HUES6 (cell line): Measurements from ENCODE around the gene LKAAEAR1.
"Not testable (repeated sequence)": the region's sequence is repeated elsewhere in the genome, so short reads cannot be mapped to it uniquely, and the experiment has no call there.

Experiments
- H3K27ac ChIP-seq: 2 replicates; pipeline ENCODE4 v1.7.0; 2013; ENCODE audit warnings: low read depth, mild to moderate bottlenecking, low read length, inconsistent platforms
- H3K27me3 ChIP-seq: 2 replicates; pipeline ENCODE4 v1.6.1; 2013; ENCODE audit warnings: low read length; ENCODE audit not compliant: control insufficient read depth, insufficient read depth
- H3K36me3 ChIP-seq: 2 replicates; pipeline ENCODE4 v1.6.1; 2013; ENCODE audit warnings: low read length; ENCODE audit not compliant: control insufficient read depth, insufficient read depth
- H3K4me1 ChIP-seq: 2 replicates; pipeline ENCODE4 v1.6.1; 2013; ENCODE audit warnings: low read length; ENCODE audit not compliant: control insufficient read depth, insufficient read depth
- H3K4me3 ChIP-seq: 2 replicates; pipeline ENCODE4 v1.5.1; 2013; ENCODE audit warnings: low read depth, low read length
- H3K9ac ChIP-seq: one replicate; pipeline ENCODE4 v1.6.1; 2013; ENCODE audit warnings: mild to moderate bottlenecking, low read length
- H3K9me3 ChIP-seq: 2 replicates; pipeline ENCODE4 v1.6.1; 2013; ENCODE audit warnings: low read depth, low read length; ENCODE audit not compliant: control insufficient read depth, insufficient read depth

The LKAAEAR1 gene

DNA sequence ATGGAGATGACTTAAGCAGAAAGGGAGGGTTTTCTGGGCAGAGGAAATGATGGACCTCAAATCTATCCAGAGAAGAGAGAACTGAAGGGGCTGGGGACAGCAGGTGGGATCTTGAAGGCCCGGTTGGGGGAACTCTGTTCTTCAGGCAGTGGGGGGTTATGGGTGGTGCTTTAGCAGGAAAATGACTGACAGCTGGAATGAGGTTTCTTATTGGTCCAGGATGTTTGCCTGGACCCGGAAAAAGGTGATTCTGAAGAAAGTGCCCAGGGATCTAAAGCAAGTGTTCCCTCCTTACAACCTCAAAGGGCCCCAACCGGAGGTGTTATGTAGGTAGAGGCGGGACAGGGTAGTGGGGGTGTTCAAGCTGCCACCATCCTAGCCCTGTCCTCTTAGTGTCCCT lies 11.3 kb upstream of the LKAAEAR1 start:
- Histone ChIP-seq H3K9me3 (no peaks in the 10 kb centered on the region; the same call in 1 of the 2 replicates), H3K27me3 (peaks cover 20% of the 10 kb centered on the region; the same call in 1 of the 2 replicates), H3K4me1 (peaks cover 5% of the 10 kb centered on the region; the same call in 1 of the 2 replicates), H3K4me3 (no peak overlapping the region), H3K9ac (no peak overlapping the region), H3K36me3 (no peaks in the 10 kb centered on the region), H3K27ac (no peak overlapping the region)

DNA sequence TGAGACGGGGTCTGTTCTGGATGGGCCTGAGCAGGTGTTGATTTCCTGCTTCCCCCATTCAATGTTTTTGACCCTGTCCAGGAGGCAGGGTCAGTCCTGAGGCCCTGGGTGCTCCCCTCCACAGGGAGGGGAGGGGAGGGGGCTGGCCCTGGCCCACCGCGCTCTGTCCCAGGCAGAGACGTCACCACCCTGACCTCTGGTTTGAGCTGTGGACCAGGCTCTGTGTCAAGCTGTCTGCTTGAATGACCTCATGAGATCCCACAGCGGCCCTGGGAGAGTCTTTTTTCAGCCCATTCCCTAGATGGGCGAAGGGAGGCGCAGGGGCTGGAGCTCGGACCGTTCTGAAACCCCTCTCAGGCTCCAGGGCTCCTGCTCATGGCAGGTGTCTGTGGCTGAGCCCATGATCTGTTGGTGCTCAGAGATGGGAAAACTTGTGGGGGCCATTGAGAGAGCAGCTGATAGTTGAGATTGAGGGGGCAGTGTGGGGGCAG lies 8.9 kb upstream of the LKAAEAR1 start:
- H3K27me3 ChIP-seq: peaks cover 35% of the 10 kb centered on the region; the same call in 1 of the 2 replicates
- H3K27ac ChIP-seq: no peak overlapping the region
- no peaks in the 10 kb centered on the region for H3K36me3 ChIP-seq
- no peak overlapping the region for H3K9ac ChIP-seq
- H3K9me3 ChIP-seq: no peaks in the 10 kb centered on the region; the same call in 1 of the 2 replicates
- H3K4me1 ChIP-seq: peaks cover 5% of the 10 kb centered on the region; the same call in 1 of the 2 replicates
- H3K4me3 ChIP-seq: no peak overlapping the region

DNA sequence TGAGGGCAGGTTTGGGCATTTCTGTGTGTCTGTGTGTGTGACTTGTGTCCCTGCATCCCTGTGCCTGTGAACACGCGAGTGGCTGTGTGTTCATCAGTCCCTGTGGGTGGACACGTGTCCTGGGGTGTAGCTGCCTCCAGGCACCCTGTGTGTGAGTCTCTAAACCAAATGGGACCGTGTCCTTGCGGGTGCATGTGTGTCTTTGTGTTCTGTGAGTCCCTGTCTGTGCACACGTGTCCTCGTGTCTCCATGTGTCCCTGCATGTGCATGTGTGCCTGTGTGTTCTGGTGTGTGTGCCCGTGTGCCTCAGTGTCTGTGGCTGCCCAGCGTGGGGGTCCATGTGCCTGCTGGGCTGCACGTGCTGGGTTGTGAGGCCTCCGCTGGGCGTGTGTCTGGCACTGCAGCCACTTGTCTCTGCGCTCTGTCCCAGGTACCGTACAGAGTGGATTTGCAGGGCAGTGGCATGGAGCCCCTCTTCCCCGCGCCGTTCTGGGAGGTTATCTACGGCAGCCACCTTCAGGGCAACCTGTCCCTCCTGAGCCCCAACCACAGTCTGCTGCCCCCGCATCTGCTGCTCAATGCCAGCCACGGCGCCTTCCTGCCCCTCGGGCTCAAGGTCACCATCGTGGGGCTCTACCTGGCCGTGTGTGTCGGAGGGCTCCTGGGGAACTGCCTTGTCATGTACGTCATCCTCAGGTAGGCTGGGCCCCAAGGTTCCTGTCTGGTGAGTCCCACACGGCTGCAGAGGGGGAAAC lies 8.2 kb upstream of the LKAAEAR1 start:
- Histone ChIP-seq H3K36me3 (no peaks in the 10 kb centered on the region), H3K9me3 (no peaks in the 10 kb centered on the region; the same call in 1 of the 2 replicates), H3K27me3 (peaks cover 39% of the 10 kb centered on the region; the same call in 1 of the 2 replicates), H3K9ac (no peak overlapping the region), H3K27ac (no peak overlapping the region), H3K4me3 (no peak overlapping the region), H3K4me1 (peaks cover 5% of the 10 kb centered on the region; the same call in 1 of the 2 replicates)

DNA sequence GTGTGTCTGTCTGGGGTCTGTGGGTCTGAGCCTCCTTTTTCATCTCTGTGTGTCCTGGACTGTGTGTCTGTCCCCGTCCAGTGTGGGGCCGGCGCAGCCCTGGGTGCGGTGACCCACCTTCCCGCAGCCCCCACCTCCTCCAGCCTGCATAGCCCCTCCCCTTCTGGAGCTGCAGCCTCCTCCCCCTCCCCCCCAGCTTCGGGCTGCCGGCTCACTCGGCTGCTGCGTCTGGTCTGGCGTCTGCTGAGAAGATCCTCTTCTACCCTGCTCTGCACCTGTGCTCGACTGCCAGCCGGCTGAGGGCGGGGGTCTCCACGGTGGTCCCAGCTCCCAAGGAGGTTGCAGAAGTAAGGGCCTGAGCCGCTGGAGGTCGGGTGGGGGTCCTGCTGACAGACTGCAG lies 7.6 kb upstream of the LKAAEAR1 start:
- Histone ChIP-seq H3K9ac (no peak overlapping the region), H3K36me3 (no peaks in the 10 kb centered on the region), H3K27ac (no peak overlapping the region), H3K9me3 (no peaks in the 10 kb centered on the region; the same call in 1 of the 2 replicates), H3K27me3 (peaks cover 39% of the 10 kb centered on the region; the same call in 1 of the 2 replicates), H3K4me1 (peaks cover 5% of the 10 kb centered on the region; the same call in 1 of the 2 replicates), H3K4me3 (no peak overlapping the region)

DNA sequence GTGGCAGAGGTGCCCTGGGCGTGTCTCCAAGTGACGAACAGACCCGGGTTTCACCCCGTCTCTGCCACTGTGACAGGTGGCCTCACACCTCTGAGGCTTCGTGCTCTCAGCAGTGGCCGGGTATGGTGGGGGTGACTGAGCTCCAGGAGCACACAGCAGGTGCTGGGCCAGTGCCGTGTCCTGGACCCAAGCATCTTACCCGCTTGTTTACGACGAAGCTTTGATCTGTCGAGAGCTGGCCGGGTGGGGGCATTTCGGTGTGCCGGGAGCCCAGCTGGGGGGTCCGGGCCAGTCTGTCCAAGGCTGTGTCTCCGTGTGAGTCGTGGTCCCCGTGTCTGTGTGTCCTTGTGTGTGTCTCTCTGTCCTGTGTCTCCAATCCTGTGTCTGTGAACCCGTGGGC lies 7.1 kb upstream of the LKAAEAR1 start:
- H3K4me1 ChIP-seq: peaks cover 5% of the 10 kb centered on the region; the same call in 1 of the 2 replicates
- H3K36me3 ChIP-seq: no peaks in the 10 kb centered on the region
- no peaks in the 10 kb centered on the region for H3K9me3 ChIP-seq
- H3K27ac ChIP-seq: no peak overlapping the region
- no peak overlapping the region for H3K9ac ChIP-seq
- no peak overlapping the region for H3K4me3 ChIP-seq
- H3K27me3 ChIP-seq: peaks cover 39% of the 10 kb centered on the region; the same call in 1 of the 2 replicates

DNA sequence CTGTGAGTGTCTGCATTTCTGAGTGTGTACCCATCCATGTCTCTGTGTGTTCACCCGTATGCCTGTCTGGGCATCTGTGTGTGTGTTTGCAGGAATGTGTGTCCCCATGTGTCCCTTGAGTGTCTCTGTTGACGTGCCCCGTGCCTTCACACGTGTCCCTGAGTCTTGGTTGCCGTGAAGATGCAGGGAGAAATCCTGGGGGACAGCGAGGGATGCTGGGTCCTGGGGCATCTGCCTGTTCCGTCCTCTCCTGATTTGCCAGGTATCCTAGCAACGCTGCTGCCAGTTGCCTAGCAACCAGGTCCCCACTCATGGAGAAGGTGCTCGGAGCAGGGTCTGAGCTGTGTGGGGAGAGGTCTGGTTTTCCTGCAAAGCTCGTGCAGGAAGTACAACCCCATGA lies 6.0 kb upstream of the LKAAEAR1 start:
- Histone ChIP-seq H3K27ac (no peak overlapping the region), H3K4me1 (peaks cover 5% of the 10 kb centered on the region; the same call in 1 of the 2 replicates), H3K9me3 (no peaks in the 10 kb centered on the region), H3K4me3 (no peak overlapping the region), H3K27me3 (peaks cover 51% of the 10 kb centered on the region), H3K9ac (no peak overlapping the region), H3K36me3 (no peaks in the 10 kb centered on the region)

DNA sequence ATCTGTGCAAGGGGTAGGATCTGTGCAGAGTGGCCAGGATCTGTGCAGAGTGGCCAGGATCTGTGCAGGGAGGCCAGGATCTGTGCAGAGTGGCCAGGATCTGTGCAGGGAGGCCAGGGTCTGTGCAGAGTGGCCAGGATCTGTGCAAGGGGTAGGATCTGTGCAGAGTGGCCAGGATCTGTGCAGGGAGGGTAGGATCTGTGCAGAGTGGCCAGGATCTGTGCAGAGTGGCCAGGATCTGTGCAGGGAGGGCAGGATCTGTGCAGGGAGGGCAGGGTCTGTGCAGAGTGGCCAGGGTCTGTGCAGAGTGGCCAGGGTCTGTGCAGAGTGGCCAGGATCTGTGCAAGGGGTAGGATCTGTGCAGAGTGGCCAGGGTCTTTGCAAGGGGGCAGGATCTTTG lies 4.4 kb upstream of the LKAAEAR1 start:
- H3K36me3 ChIP-seq, H3K27ac ChIP-seq, H3K4me1 ChIP-seq, H3K9ac ChIP-seq, H3K9me3 ChIP-seq, H3K4me3 ChIP-seq: not testable (repeated sequence)
- peaks cover 66% of the 10 kb centered on the region for H3K27me3 ChIP-seq

DNA sequence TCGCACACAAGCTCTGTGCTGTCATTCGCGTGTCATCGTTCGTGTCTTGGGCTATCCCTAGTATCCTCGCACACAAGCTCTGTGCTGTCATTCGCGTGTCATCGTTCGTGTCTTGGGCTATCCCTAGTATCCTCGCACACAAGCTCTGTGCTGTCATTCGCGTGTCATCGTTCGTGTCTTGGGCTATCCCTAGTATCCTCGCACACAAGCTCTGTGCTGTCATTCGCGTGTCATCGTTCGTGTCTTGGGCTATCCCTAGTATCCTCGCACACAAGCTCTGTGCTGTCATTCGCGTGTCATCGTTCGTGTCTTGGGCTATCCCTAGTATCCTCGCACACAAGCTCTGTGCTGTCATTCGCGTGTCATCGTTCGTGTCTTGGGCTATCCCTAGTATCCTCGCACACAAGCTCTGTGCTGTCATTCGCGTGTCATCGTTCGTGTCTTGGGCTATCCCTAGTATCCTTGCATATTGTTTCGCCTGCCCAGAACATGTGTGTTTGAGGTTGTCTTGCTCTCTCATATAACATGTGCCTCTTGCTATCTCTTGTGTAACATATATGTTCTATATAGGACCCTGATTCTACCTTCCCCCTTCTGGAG lies 3.1 kb upstream of the LKAAEAR1 start:
- peaks cover 15% of the 10 kb centered on the region for H3K4me1 ChIP-seq
- H3K9me3 ChIP-seq, H3K9ac ChIP-seq, H3K27ac ChIP-seq, H3K4me3 ChIP-seq, H3K36me3 ChIP-seq: not testable (repeated sequence)
- H3K27me3 ChIP-seq: peaks cover 68% of the 10 kb centered on the region

DNA sequence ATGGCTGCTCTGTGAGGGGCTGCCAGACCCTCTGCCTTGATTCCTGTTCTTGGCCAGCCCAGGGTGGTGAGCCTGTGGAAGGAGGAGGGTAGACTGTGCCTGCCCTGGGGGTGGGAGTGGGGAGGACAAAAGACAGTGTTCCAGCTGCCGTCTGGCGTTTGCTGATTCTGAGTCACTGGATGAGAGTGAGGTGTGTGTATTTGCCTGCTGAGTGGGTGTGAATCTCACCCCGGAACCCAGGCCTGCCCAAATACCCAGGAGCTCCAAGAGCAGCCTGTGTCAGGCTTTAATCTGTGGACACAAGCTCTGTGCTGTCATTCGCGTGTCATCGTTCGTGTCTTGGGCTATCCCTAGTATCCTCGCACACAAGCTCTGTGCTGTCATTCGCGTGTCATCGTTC lies 2.6 kb upstream of the LKAAEAR1 start:
- Histone ChIP-seq H3K9me3 (no peaks in the 10 kb centered on the region), H3K4me3 (no peak overlapping the region), H3K36me3 (no peaks in the 10 kb centered on the region), H3K27ac (no peak overlapping the region), H3K4me1 (peaks cover 14% of the 10 kb centered on the region), H3K27me3 (peaks cover 70% of the 10 kb centered on the region), H3K9ac (no peak overlapping the region)

DNA sequence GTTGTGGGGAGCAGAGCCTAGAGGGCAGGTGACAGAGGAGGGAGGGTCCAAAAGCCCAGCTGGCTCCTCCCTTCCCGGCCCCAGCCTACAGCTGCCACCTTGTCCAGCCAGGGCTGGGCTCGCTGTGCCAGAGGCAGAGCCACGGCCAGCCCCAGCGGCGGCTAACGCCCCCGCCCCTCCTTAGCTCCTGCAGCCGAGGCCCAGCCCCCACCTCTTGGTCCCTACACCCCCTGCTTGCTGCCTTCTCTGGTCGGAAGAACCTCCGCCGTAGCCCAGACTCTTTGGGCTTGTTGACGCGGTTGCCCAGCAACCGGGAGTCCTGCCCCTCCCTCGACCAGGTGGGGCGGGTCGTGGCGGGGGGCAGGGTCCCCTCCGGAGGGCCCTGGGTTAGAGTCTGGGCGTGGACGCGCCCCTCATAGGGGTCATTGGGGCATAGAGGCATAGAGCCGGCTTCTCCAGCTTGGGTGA lies 521 bp upstream of the LKAAEAR1 start:
- Histone ChIP-seq H3K4me1 (peaks cover 20% of the 10 kb centered on the region), H3K27ac (no peak overlapping the region), H3K36me3 (no peaks in the 10 kb centered on the region), H3K4me3 (peak overlapping the region; percentile 76), H3K9me3 (no peaks in the 10 kb centered on the region), H3K9ac (no peak overlapping the region), H3K27me3 (peaks cover 78% of the 10 kb centered on the region)

DNA sequence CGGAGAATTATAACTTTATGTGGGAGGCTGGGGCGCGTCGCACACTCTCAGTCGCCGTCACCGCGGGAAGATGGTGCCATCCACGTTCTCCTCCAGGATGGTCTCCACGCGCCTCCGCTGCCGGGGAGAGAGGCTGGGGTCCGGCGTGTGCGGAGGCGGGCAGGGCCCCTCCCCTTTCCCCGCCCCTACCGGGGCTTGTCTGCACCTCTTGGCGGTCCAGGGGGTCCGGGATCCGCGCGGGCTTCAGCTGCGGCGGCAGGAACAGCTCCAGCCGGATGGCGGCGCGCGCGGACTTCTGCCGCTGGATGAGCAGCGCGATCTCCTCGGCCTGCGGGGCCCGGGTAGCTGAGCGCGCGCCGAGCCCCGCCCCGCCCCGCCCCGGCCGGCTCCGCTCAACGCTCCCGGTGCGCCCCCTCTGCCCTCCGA lies 807 bp downstream of the LKAAEAR1 start:
- peak overlapping the region; percentile 76 for H3K4me3 ChIP-seq
- no peaks in the 10 kb centered on the region for H3K36me3 ChIP-seq
- peak overlapping the region; percentile 52 for H3K9ac ChIP-seq
- no peaks in the 10 kb centered on the region for H3K9me3 ChIP-seq
- peaks cover 27% of the 10 kb centered on the region for H3K4me1 ChIP-seq
- H3K27me3 ChIP-seq: peaks cover 65% of the 10 kb centered on the region
- H3K27ac ChIP-seq: no peak overlapping the region
